Panc1 (cell line): ENCODE measurements around the gene PDE6B. TPM values are rescaled to one million over a fixed set of nuclear protein-coding genes. Genes with fewer than 3 reads are reported as not detected.

Source experiments
- ATAC-seq: fragments of 200-7000 bp; cut with Tn5 transposase; 2 replicates; pipeline ENCODE4 v1.9.1; 2020; ENCODE audit warnings: mild to moderate bottlenecking, moderate library complexity
- BruUV-seq: library from RNA; stranded (reverse); fragments of 400-500 nt; replicated peaks from 2 replicates; lab custom pipeline; 2021; lab: Mats Ljungman, UMichigan
- CTCF ChIA-PET: fragments of 300-600 bp; sonication (Branson Sonifier 250); formaldehyde crosslinking; loops from one replicate; lab custom pipeline; 2022; ENCODE audit warnings: antibody characterized with exemption; lab: Charles Lee
- POLR2A ChIA-PET: fragments of 300-600 bp; sonication (Branson Sonifier 250); formaldehyde crosslinking; loops from one replicate; lab custom pipeline; 2022; ENCODE audit warnings: antibody characterized with exemption; lab: Charles Lee
- DNase-seq: peaks from one replicate; pipeline ENCODE4 v3.0.0-alpha.2; 2010; ENCODE audit warnings: low read depth, low spot score
- H3K27ac ChIP-seq: 2 replicates; pipeline ENCODE4 v1.5.1; 2011; ENCODE audit warnings: mild to moderate bottlenecking, low read length, inconsistent platforms
- H3K27me3 ChIP-seq: fragments of 200-500 bp; sonication (Bioruptor generic); 2 replicates; pipeline ENCODE4 v1.6.0; 2014; ENCODE audit warnings: low read length, inconsistent platforms; ENCODE audit not compliant: control insufficient read depth, insufficient read depth
- H3K36me3 ChIP-seq: fragments of 200-500 bp; sonication (Bioruptor generic); 2 replicates; pipeline ENCODE4 v1.5.1; 2014; ENCODE audit warnings: inconsistent platforms, mild to moderate bottlenecking, low read length, moderate library complexity; ENCODE audit not compliant: control insufficient read depth, insufficient read depth
- H3K4me1 ChIP-seq: 2 replicates; pipeline ENCODE4 v1.5.1; 2011; ENCODE audit warnings: inconsistent platforms, mild to moderate bottlenecking, low read length, moderate library complexity; ENCODE audit not compliant: control insufficient read depth, insufficient read depth
- H3K4me3 ChIP-seq, 2 experiments: 2 replicates each; pipeline ENCODE4 v1.5.1; 2011 to 2012; ENCODE audit warnings: low read depth in 2 of 2, low read length in 2 of 2, mild to moderate bottlenecking in 2 of 2, inconsistent platforms in 1 of 2, moderate library complexity in 1 of 2
- H3K9me3 ChIP-seq: fragments of 200-500 bp; sonication (Bioruptor generic); 2 replicates; pipeline ENCODE4 v1.5.1; 2014; ENCODE audit warnings: low read depth, mild to moderate bottlenecking, inconsistent platforms, low read length, moderate library complexity; ENCODE audit not compliant: control insufficient read depth, insufficient read depth
- CTCF ChIP-seq: fragments of 450-650 bp; IDR thresholded peaks from 2 replicates; pipeline ENCODE4 v1.5.1; 2017; ENCODE audit warnings: mild to moderate bottlenecking
- POLR2AphosphoS5 ChIP-seq: IDR thresholded peaks from 2 replicates; pipeline ENCODE4 v1.6.1; 2012; ENCODE audit warnings: mild to moderate bottlenecking, low read depth, low read length, moderate library complexity
- REST ChIP-seq, 2 experiments: IDR thresholded peaks; 2 replicates each; pipeline ENCODE4 v1.6.1; 2011 to 2012; ENCODE audit warnings: low read depth in 2 of 2, control low read depth in 1 of 2, low read length in 1 of 2, mild to moderate bottlenecking in 1 of 2, moderate library complexity in 1 of 2; ENCODE audit not compliant: insufficient read depth in 1 of 2
- SIN3A ChIP-seq: IDR thresholded peaks from 2 replicates; pipeline ENCODE4 v1.6.1; 2012; ENCODE audit warnings: low read depth, mild to moderate bottlenecking, low read length, moderate library complexity, borderline replicate concordance; ENCODE audit not compliant: insufficient read depth
- TCF7L2 ChIP-seq: IDR thresholded peaks from 2 replicates; pipeline ENCODE4 v1.6.1; 2011; ENCODE audit warnings: mild to moderate bottlenecking, low read depth, low read length, inconsistent platforms
- in situ Hi-C: cut with HindIII; loops from 2 replicates; pipeline ENCODE4 v1.10.0; 2016; ENCODE audit warnings: low sequenced_read_pairs, low pct_unique_long_range_greater_than_20kb
- intact Hi-C: fragments of 100-400 bp; cut with micrococcal nuclease; formaldehyde crosslinking; loops from one replicate; pipeline ENCODE4 v1.10.0; 2022; ENCODE audit not compliant: unreplicated experiment
- total RNA-seq: library from RNA; stranded (reverse); gene quantifications from one replicate; pipeline ENCODE4 v1.2.1, GENCODE V29; 2021; ENCODE audit not compliant: unreplicated experiment

The PDE6B gene
- total RNA-seq, 1 experiment from 2014 or later: 6.5 TPM

GRCh38 chr4:629915-630641 lies 4.7 kb downstream of the PDE6B start:
- Histone ChIP-seq H3K9me3 (no peaks in the 10 kb centered on the region), H3K27me3 (no peaks in the 10 kb centered on the region), H3K36me3 (no peaks in the 10 kb centered on the region), H3K27ac (no peak overlapping the region), H3K4me3 (no peak overlapping the region), H3K4me1 (no peaks in the 10 kb centered on the region)
- DNase-seq (no peak), ATAC-seq (no peak)
- intact Hi-C loops (no loop called here), in situ Hi-C loops (no loop called here)
- ChIA-PET POLR2A (no interaction called here), CTCF (no interaction called here)
- BruUV-seq: no TSS peak
- TF ChIP-seq TCF7L2: no peak
- no peak for TF ChIP-seq REST (IDR thresholded peaks at IDR 0.05; ENCODE audit: insufficient read depth in 1 of 2, low read depth in 2 of 2, low read length in 1 of 2)
- no peak for TF ChIP-seq SIN3A
- TF ChIP-seq POLR2AphosphoS5: no peak
- no peak for TF ChIP-seq CTCF

GRCh38 chr4:630656-631055 lies 5.3 kb downstream of the PDE6B start:
- no peaks in the 10 kb centered on the region for H3K9me3 ChIP-seq
- ChIA-PET CTCF (no interaction called here), POLR2A (no interaction called here)
- no peaks in the 10 kb centered on the region for H3K4me1 ChIP-seq
- ATAC-seq (no peak), DNase-seq (no peak)
- in situ Hi-C loops: no loop called here
- H3K27me3 ChIP-seq: no peaks in the 10 kb centered on the region
- intact Hi-C loops: no loop called here
- H3K4me3 ChIP-seq: no peak overlapping the region
- TF ChIP-seq SIN3A (no peak), REST (IDR thresholded peaks at IDR 0.05; ENCODE audit: insufficient read depth in 1 of 2, low read depth in 2 of 2, low read length in 1 of 2) (no peak), POLR2AphosphoS5 (no peak), CTCF (no peak)
- no peaks in the 10 kb centered on the region for H3K36me3 ChIP-seq
- no TSS peak for BruUV-seq
- no peak overlapping the region for H3K27ac ChIP-seq
